DMS 273 treated with DMSO at 0.1 percent for 48 hours (cell line): ENCODE data around the gene POLD3.

Experiments used
- DNase-seq: peaks from one replicate; lab custom pipeline; 2025; lab: John Stamatoyannopoulos, UW

POLD3 gene

DNA sequence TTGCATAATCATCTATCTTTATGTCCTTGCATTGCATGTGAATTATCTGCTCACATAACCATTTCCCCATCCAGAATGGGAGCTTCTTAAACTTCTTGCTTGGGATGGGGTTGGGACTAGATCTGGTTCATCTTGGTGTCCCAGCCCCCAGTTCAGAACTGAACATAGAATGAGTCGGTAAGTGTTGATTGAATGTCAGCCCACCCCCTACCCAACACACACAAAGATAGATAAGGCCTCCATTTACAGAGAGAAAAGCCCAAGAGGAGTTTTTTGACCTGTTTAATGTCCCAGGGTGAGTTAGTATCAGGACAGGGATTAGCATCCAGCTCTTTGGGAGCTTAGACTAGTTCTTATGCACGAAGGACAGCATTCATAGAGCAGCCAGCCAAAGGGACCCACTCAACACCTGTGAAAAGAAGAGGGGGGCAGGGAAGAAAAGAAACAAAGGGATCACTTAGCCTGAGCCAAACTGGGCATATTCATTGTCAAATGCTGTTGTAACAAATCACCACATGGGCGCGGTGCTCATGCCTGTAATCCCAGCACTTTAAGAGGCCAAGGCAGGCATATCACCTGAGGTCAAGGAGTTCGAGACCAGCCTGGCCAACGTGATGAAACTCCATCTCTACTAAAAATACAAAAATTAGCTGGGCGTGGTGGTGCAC is 81.4 kb downstream of the POLD3 start:
- DNase-seq, result no peak

DNA sequence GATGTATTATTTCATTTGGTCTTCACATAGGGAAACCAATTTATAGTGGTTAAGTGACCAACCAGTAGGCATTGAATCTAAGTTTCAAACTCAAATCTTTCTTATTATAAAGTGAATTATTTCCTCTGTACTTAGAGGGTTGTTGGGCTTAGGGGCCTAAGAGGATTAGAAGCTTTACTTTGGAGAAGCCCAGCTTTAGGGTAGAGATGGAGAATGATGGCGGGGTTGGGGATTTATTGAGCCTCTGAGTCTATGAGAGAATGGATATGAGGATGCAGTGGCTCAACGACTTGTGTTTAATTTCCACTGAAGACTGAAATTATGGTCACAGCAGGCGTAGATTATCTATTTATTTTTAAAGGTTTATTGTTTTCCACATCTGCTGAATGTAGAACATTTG is 83.4 kb downstream of the POLD3 start:
- no peak for DNase-seq

DNA sequence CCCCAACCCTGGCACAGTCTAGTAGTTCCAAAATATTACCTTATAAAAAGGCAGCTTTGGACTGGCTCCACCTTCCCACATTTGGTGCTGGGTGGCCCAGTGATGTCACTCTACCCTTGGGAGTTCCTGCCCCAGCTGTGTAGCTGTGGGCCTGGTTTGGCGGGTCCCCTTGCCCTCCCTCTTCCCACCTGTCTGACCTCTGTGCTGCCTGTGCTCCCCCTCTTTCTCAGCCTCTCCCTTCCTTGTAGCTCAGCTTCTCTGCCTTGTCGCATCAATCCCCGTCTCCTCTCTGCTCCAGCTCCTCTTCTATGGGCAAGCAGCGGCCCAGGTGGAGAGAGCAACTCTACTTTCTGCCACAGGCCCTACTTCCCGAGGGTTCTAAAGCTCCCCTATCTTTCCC is 84.2 kb downstream of the POLD3 start:
- no peak for DNase-seq

DNA sequence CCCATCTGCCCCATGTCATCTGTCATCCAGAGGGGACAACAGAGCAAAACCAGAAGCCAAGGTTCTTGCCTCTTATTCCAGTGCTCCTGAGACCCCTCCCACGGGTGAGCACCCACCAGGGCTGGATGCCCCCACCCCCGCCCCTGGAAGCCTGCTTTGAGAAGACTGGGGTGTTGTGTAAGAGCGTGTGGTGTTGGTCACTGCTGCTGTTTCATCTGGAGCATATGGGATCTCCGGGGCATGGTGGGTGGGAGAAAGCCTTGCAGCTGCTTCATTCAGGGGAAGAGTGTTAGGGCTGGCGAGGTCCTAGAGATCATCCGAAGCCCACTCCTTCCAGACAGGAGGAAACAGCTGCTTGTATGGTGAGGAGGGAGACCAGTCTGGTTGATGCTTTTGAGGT is 84.7 kb downstream of the POLD3 start:
- no peak for DNase-seq

DNA sequence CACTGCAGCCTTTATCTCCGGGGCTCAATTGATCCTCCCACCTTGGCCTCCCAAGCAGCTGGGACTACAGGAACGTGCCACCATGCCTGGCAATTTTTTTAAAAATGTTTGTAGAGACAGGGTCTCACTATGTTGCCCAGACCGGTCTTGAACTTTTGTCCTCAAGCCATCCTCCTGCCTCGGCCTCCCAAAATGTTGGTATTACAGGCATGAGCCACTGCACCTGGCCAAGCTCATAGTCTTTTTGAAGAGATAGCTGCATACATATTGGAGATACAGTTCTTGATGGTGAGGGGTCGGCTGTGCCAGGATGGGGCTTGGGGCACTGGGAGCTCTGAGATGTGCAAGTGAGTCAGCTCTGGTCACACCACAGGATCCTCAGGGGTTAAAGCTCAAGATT is 85.7 kb downstream of the POLD3 start:
- no peak for DNase-seq

DNA sequence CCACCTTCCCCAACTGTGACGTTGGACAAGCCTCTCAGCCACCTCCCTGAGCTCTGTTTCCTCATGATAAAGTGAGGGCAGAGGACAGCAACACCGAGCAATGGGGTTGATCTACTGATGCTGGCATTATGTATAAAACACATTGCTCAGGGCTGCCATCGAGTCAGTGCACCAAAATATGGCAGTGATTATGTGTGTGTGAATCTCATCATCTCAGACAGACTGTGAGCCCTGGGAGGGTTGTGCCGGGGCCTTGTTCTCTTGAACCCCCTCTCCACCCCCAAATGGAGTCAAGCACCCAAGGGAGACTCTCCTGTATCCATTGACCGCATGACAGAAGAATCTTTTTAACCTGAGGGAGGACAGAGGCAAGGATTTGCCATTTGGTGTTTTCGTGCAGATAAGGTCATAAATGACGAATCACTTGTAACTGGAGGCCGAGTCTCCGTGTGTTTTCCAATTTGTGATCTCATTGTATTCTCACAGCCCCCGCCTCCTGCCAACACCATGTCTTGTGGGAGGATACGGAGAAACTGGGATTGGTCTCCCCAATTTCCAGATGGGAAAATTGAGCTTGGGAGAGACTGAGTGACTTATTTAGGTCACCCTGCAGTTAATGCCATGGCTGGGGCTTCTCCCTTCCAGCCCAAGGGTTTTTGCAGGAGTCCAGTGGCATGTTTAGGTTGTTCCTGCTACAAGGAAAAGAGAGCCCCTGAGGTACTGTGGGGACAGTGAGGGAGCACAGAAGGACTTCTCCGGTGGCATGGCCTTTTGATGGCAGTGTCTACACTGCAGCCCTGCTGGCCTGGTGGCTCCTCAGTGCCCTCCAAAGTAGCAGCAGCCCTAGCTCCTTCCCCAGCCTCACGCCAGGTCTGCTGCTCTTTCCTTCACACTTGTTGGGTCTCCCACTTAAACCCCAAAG is 86.5 kb downstream of the POLD3 start:
- no peak for DNase-seq

DNA sequence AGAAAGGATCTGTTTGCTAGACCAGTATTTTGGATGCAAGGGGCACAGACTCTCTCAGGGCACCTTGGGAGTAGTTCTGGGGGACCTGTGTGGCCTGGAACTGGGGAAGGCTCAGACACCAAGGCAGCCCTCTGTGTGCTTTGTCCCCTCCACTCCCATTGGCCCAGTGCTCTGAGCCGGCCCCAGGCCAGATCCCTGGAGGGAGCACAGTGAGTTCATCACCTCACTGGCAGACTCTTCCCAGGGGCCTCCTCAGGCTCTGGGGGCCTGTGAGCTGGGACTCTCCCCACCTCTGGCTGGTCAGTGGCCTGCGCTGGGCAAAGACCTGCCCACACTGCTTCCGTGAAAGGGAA is 87.1 kb downstream of the POLD3 start:
- no peak for DNase-seq

DNA sequence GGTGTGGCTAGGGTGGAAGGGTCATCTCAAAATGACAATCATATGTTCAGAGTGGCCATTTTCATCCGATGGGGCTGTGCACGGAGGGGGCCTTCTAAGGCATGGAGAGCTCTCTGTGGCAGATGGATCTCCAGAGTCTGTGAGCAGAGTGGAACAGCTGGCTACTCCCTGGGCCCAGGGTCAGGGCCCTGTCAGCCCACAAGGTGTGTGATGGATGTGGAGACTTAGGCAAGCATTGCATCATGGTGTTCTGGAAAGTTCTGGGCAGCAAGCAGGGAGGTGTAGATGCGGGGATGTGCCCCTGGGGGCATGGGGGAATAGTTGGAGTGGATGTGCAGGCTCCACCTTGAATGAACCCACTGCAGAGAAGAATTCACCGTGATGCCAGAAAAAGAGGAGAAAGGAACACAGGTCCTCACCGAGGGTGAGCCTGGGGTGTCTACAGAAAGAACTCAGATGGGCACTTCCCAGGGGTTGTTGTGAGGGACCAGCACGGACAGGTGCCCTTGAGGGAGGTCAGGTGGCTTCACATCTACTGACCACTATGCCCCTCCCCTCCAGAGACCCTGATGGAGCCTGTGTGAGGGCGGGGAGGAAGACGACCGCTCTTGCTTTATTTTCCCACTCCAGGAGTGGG is 87.8 kb downstream of the POLD3 start:
- no peak for DNase-seq

DNA sequence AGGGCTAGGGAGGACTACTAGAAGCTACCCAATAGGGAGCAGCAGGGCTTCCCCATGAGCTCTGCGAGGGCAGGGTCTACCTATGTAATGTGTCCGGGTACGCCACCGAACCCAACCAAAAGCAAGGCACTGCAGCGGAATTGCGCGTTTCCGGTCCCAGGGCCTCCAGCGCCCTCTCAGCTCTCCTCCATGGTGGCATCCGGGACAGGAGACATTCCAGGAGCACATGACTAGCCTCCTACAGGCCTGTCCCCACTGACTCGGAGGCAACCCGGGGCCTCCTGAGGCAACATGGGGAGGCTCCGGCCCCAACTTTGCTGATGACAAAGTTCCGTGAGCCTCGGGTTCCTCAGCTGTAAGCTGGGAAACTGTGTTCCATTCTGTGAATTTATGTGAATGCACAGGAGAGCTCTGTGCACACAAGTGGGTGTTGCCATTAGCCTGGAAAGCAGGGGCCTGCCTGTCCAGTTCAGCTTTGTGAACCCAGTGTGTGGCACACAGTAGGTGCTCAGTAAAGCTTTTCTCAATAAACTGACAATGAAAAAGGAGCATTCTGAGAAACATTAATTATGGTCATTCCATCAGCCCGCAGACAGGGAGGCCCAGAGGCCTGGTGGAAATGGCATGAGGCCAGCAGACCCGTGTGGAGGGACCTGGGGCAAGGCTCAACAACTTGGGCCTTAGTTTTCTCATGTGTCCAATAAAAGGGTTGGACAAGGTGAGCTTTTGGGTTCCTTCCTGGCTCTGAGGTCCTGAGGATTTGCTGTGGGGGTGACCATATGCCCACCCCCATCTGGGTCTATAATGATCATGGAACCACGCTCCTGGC is 88.5 kb downstream of the POLD3 start:
- no peak for DNase-seq

DNA sequence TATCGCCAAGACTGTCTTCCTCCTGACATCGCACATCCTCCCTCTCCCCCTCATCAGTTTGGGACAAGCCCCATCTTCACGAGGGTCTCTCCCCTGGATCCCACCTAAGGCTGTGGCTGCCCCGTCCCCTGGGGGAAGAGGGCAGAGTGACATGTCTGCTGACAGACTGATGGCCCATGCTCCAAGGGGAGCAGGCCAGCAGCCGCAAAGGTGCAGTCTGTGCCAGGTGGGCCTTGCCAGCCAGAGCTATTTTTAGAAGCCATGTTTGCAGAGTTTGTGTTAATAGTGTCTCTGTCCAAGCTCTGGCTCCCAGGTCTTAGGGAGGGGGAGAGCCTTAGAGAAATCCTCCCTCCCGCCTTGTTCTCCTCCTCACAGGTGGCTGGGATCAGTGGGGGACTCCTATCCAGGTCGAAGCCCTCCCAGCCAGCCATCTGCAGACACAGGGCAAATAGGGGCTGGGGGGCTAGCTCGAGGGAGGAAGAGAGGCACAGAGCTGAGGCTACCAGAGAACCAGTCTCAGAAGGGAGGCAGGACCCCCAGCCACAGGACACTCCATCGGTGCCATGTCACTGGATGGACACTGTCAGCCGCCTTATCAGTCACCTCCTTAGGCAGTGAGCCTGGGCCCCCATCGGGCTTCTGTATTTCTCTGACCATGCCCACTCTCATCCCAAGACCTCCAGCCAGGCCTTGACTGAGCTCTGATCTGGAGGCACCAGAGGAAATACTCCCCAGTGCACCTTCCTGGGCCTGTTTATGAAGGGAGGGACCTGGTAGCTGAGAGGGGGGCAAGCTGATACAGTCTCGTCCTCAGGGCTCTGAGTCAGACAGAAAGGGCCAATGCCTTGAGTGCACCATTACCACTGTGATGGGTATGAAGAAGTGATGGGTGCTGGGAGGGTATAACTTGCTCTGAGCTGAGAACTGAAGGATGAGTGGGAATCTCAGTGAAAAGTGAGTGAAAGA is 89.6 kb downstream of the POLD3 start:
- no peak for DNase-seq

DNA sequence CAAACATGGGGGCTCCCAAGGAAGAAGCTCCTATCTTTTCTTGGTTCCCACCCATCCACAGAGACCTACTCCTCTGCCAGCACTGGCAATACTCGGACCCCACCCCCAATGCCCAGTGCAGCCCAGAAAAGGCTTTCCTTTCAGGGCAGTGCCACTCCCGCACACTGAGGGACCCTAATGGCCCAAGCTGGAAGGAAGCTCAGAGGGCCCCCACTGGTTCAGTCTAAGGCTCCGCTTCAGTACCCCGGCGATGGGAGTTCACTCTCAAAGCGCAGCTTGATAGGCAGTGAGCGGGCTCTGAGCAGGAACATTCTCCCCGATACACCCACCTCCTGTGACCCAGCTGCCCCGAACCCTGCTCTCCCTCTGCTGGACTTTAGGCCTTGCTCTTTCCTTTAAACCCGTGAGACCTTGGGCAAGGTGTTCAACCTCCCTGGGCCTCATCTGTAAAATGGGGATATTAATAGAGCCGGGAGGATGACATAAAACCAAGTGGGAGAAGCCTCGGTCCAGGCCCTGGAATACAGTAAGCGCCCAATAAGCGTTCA is 90.4 kb downstream of the POLD3 start:
- DNase-seq, result no peak

DNA sequence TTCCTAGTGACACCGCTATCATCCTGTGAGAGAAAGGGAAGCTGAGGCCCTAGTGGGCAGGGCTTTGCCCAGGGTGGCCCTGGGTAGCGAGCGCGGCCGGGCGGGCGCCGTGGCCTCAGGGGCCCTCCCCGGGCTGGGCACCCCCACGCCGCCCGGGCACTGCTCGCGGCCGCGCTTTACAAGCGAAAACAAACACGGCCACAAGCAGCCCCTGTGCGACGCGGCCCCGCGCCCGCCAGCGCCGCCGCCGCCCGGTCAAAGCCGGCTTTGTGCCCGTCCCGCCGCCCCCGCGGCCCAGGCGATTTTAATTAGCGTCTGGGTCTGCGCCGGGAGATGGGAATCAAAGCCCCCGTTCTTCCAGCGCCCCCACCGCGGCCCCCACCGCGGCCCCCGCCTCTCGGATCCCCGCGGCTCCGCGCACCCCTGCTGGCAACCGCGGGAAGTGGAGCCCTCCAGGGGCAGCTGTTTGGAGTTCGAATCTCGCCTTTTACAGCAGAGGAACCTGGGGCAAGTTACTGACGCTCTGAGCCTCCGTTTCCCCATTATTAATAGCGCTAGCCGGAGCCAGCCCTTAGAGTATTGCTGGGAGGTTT is 91.0 kb downstream of the POLD3 start:
- DNase-seq, result no peak

DNA sequence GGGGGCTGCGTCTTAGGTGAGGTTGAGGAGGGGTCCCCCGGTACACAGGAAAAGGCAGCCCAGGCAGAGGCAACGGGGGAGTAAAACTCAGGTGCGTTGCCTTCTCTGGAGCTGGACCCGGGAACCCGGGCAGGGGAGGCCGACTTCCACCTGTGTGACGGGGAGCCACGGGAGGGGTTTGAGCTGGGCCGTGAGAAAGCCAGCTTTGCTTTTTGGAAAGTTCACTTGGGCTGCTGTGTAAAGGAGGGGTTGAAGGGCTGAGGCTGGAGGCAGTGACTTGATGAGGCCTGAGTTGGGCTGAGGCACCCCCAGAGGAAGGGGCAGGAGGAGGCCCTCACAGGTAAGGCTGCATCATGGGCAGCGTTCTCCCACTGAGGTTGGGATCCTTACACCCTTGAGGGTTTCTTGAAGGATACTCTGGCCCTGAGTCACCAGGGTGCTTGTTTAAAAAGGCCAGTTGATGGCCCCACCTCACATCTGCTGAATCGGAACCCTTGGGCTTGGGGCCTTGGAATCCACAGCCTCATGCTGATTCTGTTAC is 91.6 kb downstream of the POLD3 start:
- no peak for DNase-seq

DNA sequence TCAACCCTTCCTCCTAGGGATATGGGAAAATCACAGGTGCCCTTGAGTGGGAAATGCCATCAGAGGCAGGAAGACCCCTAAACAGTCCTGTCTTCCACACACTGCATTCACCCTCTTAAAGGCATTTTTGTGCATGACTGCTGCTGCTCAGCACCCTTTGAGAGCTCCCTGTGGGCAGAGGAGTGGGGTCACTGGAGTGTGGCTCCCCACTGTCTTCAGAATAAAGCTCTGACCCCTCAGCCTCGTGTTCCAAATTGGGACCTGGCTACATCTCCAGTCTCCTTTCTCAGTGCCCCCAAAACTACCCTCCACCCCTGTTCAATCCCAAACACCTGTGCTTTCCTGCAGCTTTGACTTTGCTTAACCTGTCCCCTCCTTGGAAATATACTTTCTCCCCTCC is 92.3 kb downstream of the POLD3 start:
- no peak for DNase-seq

DNA sequence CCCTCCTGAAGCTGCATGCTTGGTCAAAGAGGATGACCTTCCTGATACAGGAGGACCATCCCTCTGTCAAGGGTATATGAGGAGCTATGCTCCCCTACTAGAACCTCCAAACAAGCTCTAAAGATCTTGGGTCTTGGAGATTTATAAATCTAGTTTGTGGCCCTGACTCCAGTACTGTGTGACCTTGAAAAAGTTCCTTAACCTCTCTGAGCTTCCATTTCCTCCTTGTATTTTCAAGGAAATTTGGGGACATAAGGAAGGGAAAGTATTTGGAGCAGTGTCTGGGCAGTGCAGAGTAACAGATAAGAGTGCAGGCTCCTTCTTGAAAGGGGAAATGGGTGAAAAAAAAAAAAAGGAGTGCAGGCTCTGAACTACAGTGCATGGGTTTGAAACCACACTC is 93.0 kb downstream of the POLD3 start:
- DNase-seq, result no peak

DNA sequence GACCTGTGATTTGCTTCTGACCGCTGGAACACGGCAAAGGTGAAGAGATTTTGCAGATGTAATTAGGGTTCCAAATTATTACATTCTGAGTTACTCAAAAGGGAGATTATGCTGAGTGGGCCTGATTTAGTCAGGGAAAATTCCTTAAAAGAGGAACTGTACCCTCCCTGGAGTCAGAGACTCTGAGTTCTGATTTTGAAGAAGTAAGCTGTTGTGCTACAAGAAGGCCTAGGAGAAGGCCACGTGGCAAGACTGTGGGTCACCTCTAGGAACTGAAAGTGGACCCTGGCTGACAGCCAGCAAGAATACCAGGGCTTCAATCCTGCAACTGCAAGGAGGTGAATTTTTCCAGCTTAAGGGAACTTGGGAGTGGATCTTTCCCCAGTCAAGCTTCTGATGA is 93.5 kb downstream of the POLD3 start:
- DNase-seq, result no peak

DNA sequence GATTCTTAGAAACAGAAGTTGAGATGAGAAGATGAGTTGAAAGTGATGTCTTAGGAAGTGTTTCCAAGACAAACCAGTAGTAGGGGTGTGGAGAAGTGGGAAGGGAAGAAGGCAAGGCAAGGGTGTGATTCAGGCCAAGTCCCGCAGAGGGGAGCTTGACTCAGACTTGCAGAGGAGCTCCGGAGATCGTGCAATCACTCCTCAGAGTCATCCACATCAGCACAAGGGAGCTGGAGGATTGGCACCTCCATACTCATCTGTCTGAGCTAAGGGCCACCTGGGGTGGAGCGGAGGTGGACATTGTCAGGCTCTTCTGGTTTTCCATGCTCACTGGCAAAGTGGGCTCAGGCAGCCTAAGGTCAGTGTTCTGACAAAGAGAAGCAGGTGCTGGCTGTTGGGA is 94.4 kb downstream of the POLD3 start:
- DNase-seq, result no peak

DNA sequence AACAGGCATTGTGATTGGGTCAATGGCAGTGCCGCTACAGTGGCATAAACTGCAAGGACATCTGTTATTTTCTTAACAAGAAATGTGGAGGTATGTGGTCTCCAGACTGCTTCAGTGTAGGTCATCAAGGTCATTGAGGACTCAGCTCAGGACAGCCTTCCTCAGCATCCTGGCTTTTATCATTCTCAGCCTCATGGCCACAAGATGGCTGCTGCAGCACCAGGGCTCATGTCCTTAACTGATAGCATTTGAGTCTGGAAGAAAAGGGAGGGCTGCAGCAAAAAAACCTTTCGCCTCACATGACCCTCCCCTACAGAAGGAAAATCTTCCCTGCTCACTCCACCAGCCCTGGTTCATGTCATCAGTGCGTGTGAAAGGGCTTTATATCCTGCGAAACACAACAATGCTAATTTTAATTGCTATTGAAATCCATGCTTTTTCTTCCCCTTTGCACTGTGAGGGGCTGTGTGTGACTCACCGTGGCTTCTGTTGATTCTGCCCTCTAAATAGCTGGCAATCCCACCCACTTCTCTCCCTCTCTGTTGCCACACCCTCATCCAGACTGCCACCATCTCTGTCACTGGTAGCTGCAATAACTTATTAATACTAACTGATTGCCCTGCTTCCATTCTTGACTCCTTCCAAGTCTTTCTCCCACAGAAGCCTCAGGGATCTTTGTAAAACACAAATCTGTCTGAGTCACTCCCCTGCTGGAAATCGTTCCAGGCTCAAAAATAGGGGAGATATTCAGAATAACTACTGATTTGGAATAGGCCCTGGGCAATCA is 95.0 kb downstream of the POLD3 start:
- no peak for DNase-seq

DNA sequence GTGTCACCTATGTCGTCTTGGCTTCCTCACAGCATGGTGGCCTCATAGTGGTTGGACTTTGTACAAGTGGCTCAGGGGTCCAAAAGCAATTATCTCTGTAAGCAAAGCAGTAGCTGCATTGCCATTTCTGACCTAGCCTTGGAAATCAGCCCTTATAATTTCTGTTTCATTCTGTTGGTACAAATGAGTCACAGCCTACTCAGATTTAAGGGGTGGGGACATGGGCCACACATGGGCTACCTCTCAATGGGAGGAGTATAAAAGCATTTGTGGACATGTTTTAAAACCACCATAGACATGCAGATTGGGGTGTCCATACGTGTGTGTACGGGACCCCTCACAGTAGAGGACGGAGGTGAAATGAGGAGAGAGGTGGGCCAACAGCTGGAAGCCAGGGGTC is 97.3 kb downstream of the POLD3 start:
- no peak for DNase-seq
